Fibroblast of mammary gland (primary cell): ENCODE results near the gene SHFL.

ENCODE experiments used
- DNase-seq: peaks from one replicate; pipeline ENCODE4 v3.0.0-alpha.2; 2010; ENCODE audit warnings: low read depth
- H3K4me3 ChIP-seq: 2 replicates; pipeline ENCODE4 v1.5.1; 2011; ENCODE audit warnings: low read depth, mild to moderate bottlenecking, low read length, moderate library complexity; ENCODE audit not compliant: control insufficient read depth
- CTCF ChIP-seq: conservative IDR thresholded peaks from 2 replicates; pipeline ENCODE4 v1.5.1; 2011; ENCODE audit warnings: low read depth, low read length, inconsistent platforms; ENCODE audit not compliant: control insufficient read depth, insufficient read depth

The SHFL gene

DNA sequence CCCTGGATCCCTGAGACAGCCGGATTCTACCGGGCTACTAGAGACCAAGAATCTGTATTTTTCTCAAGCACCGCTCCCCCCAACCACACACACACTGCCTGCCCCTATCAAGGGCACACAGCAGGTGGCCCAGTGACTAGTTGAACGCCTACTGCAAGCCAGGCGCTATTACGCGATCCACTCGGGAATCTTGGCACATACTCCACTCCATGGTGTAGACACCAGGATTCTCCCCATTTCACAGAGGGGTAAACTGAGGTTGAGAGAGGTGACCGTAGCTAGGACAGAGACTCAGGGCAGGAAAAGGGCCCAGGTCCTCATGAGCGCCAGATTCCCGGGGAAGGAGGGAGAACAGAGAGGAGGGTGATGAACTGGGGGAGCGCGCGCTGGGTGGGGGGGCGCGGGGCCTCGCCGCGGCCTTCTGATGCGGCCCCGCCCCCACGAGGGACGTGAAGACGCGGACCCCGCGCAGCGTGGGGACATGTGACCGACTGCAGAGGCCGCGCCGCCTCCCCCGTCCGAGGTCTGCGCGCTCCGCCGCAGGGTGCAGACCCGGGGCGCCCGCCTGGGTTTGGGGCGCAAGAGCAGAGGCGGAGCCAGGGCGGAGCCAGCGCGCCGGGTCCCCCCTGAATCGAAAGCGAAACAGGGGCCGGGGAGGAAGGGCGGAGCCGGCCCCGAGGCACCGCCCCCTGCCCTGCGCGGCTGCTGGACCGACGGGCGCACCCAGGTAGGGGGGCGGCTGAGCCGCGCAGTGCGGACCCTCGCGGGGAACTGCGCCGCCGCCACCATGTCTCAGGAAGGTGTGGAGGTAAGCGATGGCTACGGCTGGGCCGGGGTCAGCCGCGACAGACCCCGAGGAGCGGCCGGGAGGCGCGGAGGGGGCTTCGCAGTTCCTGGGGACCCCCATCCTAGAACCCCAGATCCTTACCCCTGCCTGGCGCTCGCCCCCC, at the start of gene SHFL:
Gene SHFL (plus strand): TSS at position 677 of the 950 bp plus-strand sequence. CDS start 111 bp downstream, at position 788.
- H3K4me3 ChIP-seq = peak within 1 kb of the TSS; percentile 85
- TF ChIP-seq CTCF = no peak
- DNase-seq = peak; percentile 36

DNA sequence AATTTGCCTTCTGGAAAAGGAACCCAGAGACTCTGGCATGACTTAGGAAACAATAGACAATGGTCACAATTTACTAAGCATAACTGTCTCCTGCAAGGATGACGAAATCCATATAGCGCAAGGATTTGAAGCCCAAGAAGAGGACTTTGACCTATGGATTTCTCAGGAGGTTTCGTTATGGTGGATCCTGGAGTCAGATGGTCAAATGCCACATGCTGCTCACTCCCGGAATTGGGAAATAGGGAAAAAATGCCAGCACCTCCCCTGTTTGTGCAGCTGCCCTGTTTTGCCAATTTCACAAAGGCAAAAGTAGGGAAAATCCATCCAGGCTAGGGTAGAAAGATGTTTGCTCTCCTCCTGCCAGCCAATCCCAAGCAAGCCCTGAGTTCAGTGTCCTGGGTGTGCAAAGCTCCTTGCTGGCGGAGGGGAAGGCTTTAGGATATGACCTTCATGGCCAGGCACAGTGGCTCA, 49.5 kb upstream of the SHFL start:
- H3K4me3 ChIP-seq = no peak overlapping the region
- DNase-seq = peak; percentile 17
- no peak for TF ChIP-seq CTCF

DNA sequence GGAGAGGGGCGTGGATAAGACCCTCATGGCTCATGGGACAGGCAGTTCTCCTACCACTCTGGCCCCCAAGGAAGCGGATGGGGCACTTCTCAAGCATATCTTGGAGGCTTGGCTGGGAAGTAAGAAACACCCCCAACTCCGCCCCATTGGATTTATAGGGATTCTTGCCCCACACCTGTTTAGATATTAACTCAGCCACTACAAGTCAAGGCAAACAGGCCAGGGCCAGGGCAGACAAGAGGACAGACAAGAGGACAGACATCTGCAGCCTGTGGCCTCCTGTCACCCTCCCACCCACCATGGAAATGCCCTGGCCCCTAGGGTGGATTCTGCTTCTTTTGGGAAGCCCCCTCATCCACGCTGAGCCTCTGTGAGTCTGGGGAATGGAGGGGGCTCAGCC, 48.8 kb upstream of the SHFL start:
- no peak for TF ChIP-seq CTCF
- DNase-seq = no peak

DNA sequence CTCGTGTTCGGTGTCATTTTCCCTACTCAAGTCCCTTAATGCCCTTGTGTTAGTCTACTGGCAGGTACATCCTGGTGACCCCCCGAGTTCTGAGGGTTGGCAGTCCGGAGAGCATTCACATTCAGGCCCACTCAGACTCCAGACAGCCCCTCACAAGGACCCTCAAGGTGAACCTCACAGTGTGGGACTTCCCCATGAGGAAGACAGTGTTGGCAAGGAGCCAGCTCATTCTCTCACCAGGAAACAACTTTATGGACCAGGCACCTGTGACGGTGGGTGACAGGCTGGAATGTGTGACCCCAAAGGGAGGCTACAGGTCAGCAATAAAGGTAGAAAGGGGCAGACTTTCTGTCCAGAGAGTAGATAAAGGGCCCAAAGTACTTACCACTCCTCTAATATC, 48.3 kb upstream of the SHFL start:
- no peak overlapping the region for H3K4me3 ChIP-seq
- no peak for DNase-seq
- no peak for TF ChIP-seq CTCF

More for the DNA sequence above, 48.8 kb upstream of the SHFL start:
- no peak overlapping the region for H3K4me3 ChIP-seq

- DNase-seq = peak; percentile 49
- no peak for TF ChIP-seq CTCF
- no peak overlapping the region for H3K4me3 ChIP-seq
Observed at GRCh38 chr19:10043286-10043927, 42.7 kb upstream of the SHFL start.

DNA sequence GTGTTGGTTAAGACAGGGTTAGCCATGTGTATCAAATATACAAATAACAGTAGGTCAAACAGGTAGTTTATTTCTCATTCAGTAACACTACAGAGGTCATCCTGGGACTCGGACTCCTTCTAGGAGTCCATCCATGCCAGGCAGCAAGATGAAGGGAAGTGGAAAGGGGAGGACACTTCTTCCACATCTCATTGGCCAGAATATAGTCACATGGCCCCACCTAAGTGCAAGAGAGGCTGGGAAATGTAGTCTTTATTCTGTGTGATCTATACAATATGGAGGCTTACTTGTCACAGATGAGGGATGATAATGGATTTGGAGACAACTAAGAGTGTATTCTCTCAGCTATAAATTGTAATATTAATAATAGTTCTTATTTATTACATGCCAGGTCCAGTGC, 41.7 kb upstream of the SHFL start:
- no peak overlapping the region for H3K4me3 ChIP-seq
- DNase-seq = no peak
- TF ChIP-seq CTCF = no peak
